Sigmoid colon (tissue), 7 donors: ENCODE data around the gene SUSD2. TPM values are rescaled to one million over a fixed set of nuclear protein-coding genes. Genes with fewer than 3 reads are reported as not detected.
"Not testable (repeated sequence)": the region's sequence is repeated elsewhere in the genome, so short reads cannot be mapped to it uniquely, and the experiment has no call there.

ENCODE experiments used
- DNase-seq: peaks from one replicate; pipeline ENCODE4 v3.0.0-alpha.2; 2019
- H3K27ac ChIP-seq, 4 donors: fragments of 200-600 bp; sonication (generic); one replicate each; pipeline ENCODE4 v1.5.1; 2016 to 2019; ENCODE audit warnings: mild to moderate bottlenecking in 1 of 4
- H3K27me3 ChIP-seq, 3 donors: fragments of 200-600 bp; sonication (generic); one replicate each; pipeline ENCODE4 v1.5.1; 2019; ENCODE audit warnings: mild to moderate bottlenecking in 1 of 3
- H3K36me3 ChIP-seq, 4 donors: fragments of 200-600 bp; sonication (generic); one replicate each; pipeline ENCODE4 v1.5.1; 2016 to 2019
- H3K4me1 ChIP-seq, 4 donors: fragments of 200-600 bp; sonication (generic); one replicate each; pipeline ENCODE4 v1.5.1; 2017 to 2019
- H3K4me3 ChIP-seq, 4 donors: fragments of 200-600 bp; sonication (generic); one replicate each; pipeline ENCODE4 v1.5.1; 2017 to 2019; ENCODE audit warnings: mild to moderate bottlenecking in 2 of 4, moderate library complexity in 1 of 4
- H3K9me3 ChIP-seq, 4 donors: fragments of 200-600 bp in 3 of 4; sonication (generic) in 3 of 4; one replicate each; pipeline versions ENCODE4 v1.5.1 to v1.6.1; 2013 to 2019
- CTCF ChIP-seq, 4 experiments: fragments of 450-650 bp in 3 of 4; fragments of 200-600 bp in 1 of 4; IDR thresholded peaks; one replicate each; pipeline ENCODE4 v1.5.1; 2016 to 2019; ENCODE audit warnings: antibody characterized with exemption in 4 of 4, mild to moderate bottlenecking in 3 of 4, moderate library complexity in 2 of 4
- EP300 ChIP-seq, 4 donors: sonication (generic); formaldehyde crosslinking; IDR thresholded peaks; one replicate each; pipeline ENCODE4 v1.6.1; 2017; ENCODE audit warnings: antibody characterized with exemption in 4 of 4
- POLR2A ChIP-seq, 2 donors: fragments of 450-650 bp; IDR thresholded peaks; one replicate each; pipeline ENCODE4 v1.6.1; 2016; ENCODE audit warnings: antibody characterized with exemption in 2 of 2, mild to moderate bottlenecking in 2 of 2, moderate library complexity in 2 of 2
- POLR2AphosphoS5 ChIP-seq, 4 donors: sonication (generic); formaldehyde crosslinking; IDR thresholded peaks; one replicate each; pipeline ENCODE4 v1.6.1; 2017; ENCODE audit warnings: antibody characterized with exemption in 4 of 4
- WGBS, 2 donors: extraction: QIAGEN DNeasy Blood & Tissue Kit; methylation state at CpG; one replicate each; pipeline ENCODE4 v1.1.7; 2013; 5-methylcytosine and 5-hydroxymethylcytosine counted together
- intact Hi-C: fragments of 100-400 bp; cut with DNase I; formaldehyde crosslinking; loops from one replicate; pipeline ENCODE4 v1.15.1; 2023
- polyA plus RNA-seq, 3 donors: library from polyadenylated mRNA; stranded (reverse); fragments of 200-250 nt; gene quantifications; one replicate each; pipeline ENCODE4 v1.2.3, GENCODE V29; 2013
- total RNA-seq, 4 donors: library from RNA; depleted of rRNA; stranded (reverse); fragments of >200 nt; gene quantifications; one replicate each; pipeline ENCODE4 v1.1.0, GENCODE V29; 2016
- donor health status: healthy with polysubstance abuse.
- donor health status: Bipolar disorder and iron deficiency.
- donor health status: healthy.

SUSD2 gene
- 1 to 10 TPM; 1.2 to 8.6 (median 3.8) TPM for total RNA-seq
- polyA plus RNA-seq: 1 to 10 TPM in 1 of 3 donors, not detected in 2; 2.6 TPM

- DNase-seq: no peak
- Histone ChIP-seq H3K27ac (peak within 1 kb of the TSS; percentile 62 to 87 (median 76)), H3K9me3 (no peaks in the 10 kb centered on the region), H3K4me3 (peak within 1 kb of the TSS in 3 of 4 donors; percentile 7 to 32 (median 23)), H3K36me3 (peaks cover 0 to 13% (median 4%) of the 10 kb centered on the region in 4 donors), H3K27me3 (no peaks in the 10 kb centered on the region), H3K4me1 (peaks cover 0 to 52% (median 39%) of the 10 kb centered on the region in 4 donors)
- WGBS, 2 donors: 25 to 66% methylated on average over 35 of the region's 35 CpGs
- TF ChIP-seq CTCF (IDR thresholded peaks at IDR 0.05) (no peak), POLR2AphosphoS5 (IDR thresholded peaks at IDR 0.05) (peak in 1 of 4 donors; percentile 19), EP300 (IDR thresholded peaks at IDR 0.05) (no peak), POLR2A (IDR thresholded peaks at IDR 0.05) (peak in 1 of 2 donors; percentile 13)
- intact Hi-C loops: no loop called here
These were observed at the start of gene SUSD2 for GRCh38 chr22:24181088-24181995. TSS of gene SUSD2 (plus strand) at chr22:24181487. CDS start at chr22:24181520, 33 bp downstream.

- peaks cover 0 to 36% (median 6%) of the 10 kb centered on the region in 4 donors for H3K36me3 ChIP-seq
- 91 to 95% methylated on average over 11 of the region's 11 CpGs for WGBS, 2 donors
- TF ChIP-seq CTCF (IDR thresholded peaks at IDR 0.05) (peak; percentile 38 to 58 (median 49)), POLR2AphosphoS5 (IDR thresholded peaks at IDR 0.05) (no peak)
- H3K4me3 ChIP-seq: no peak overlapping the region
- no peaks in the 10 kb centered on the region for H3K27me3 ChIP-seq
- H3K4me1 ChIP-seq: peaks cover 0 to 16% (median 15%) of the 10 kb centered on the region in 4 donors
- peak; percentile 75 for DNase-seq
- no peak overlapping the region for H3K27ac ChIP-seq
- H3K9me3 ChIP-seq: no peaks in the 10 kb centered on the region
- intact Hi-C loops: loop anchor here (1.0 kb wide), 1 partner anchor 42 kb away; no protein-coding TSS in a partner anchor
These were observed 47.9 kb upstream of the SUSD2 start for GRCh38 chr22:24133187-24133965.

GRCh38 chr22:24134090-24134846 lies 47.0 kb upstream of the SUSD2 start:
- Histone ChIP-seq H3K27ac (no peak overlapping the region), H3K27me3 (no peaks in the 10 kb centered on the region), H3K4me1 (peaks cover 0 to 24% (median 16%) of the 10 kb centered on the region in 4 donors), H3K9me3 (no peaks in the 10 kb centered on the region), H3K36me3 (peaks cover 0 to 30% (median 3%) of the 10 kb centered on the region in 4 donors), H3K4me3 (no peak overlapping the region)
- no peak for DNase-seq
- WGBS, 2 donors: 66 to 90% methylated on average over 22 of the region's 22 CpGs
- no peak for TF ChIP-seq EP300 (IDR thresholded peaks at IDR 0.05)
- intact Hi-C loops: no loop called here

- H3K27ac ChIP-seq: peak overlapping the region in 1 of 4 donors; percentile 52
- DNase-seq, H3K9me3 ChIP-seq, intact Hi-C loops, H3K27me3 ChIP-seq, H3K4me3 ChIP-seq: not testable (repeated sequence)
- peaks cover 0 to 41% (median 30%) of the 10 kb centered on the region in 4 donors for H3K4me1 ChIP-seq
- 94 to 95% methylated on average over 6 of the region's 6 CpGs for WGBS, 2 donors
- H3K36me3 ChIP-seq: peaks cover 0 to 15% (median 3%) of the 10 kb centered on the region in 4 donors
These were observed 44.8 kb upstream of the SUSD2 start for GRCh38 chr22:24136533-24136932.

GRCh38 chr22:24137595-24137994 lies 43.7 kb upstream of the SUSD2 start:
- peaks cover 0 to 14% (median 3%) of the 10 kb centered on the region in 4 donors for H3K36me3 ChIP-seq
- 61 to 68% methylated on average over 2 of the region's 2 CpGs for WGBS, 2 donors
- TF ChIP-seq POLR2AphosphoS5 (IDR thresholded peaks at IDR 0.05): no peak
- TF ChIP-seq POLR2A (IDR thresholded peaks at IDR 0.05): no peak
- no peak for TF ChIP-seq CTCF (IDR thresholded peaks at IDR 0.05)
- no peak for TF ChIP-seq EP300 (IDR thresholded peaks at IDR 0.05)
- intact Hi-C loops: no loop called here
- peaks cover 0 to 47% (median 36%) of the 10 kb centered on the region in 4 donors for H3K4me1 ChIP-seq
- peak overlapping the region; percentile 52 to 70 (median 62) for H3K27ac ChIP-seq
- no peak overlapping the region for H3K4me3 ChIP-seq
- no peaks in the 10 kb centered on the region for H3K27me3 ChIP-seq
- no peaks in the 10 kb centered on the region for H3K9me3 ChIP-seq
- DNase-seq: peak; percentile 75
